Endodermal cell (in vitro differentiated cells): ENCODE measurements around the gene CAMTA1. TPM values are rescaled to one million over a fixed set of nuclear protein-coding genes. Genes with fewer than 3 reads are reported as not detected.

Experiments used
- DNase-seq: peaks from one replicate; pipeline ENCODE4 v3.0.0-alpha.2; 2017
- H3K27ac ChIP-seq: 2 replicates; pipeline ENCODE4 v1.5.1; 2013; ENCODE audit warnings: mild to moderate bottlenecking, low read depth, low read length, moderate library complexity
- H3K27me3 ChIP-seq: 2 replicates; pipeline ENCODE4 v1.6.1; 2013; ENCODE audit warnings: mild to moderate bottlenecking, low read length, moderate library complexity; ENCODE audit not compliant: insufficient read depth, control insufficient read depth, poor library complexity, severe bottlenecking
- H3K36me3 ChIP-seq: 2 replicates; pipeline ENCODE4 v1.7.0; 2013; ENCODE audit warnings: mild to moderate bottlenecking, low read length, moderate library complexity; ENCODE audit not compliant: control insufficient read depth, insufficient read depth
- H3K4me1 ChIP-seq: one replicate; pipeline ENCODE4 v1.7.0; 2013; ENCODE audit warnings: low read length; ENCODE audit not compliant: control insufficient read depth, insufficient read depth
- H3K4me3 ChIP-seq: 2 replicates; pipeline ENCODE4 v1.5.1; 2013; ENCODE audit warnings: mild to moderate bottlenecking, low read length, moderate library complexity
- H3K9ac ChIP-seq: 2 replicates; pipeline ENCODE4 v1.6.1; 2013; ENCODE audit warnings: mild to moderate bottlenecking, low read length, moderate library complexity; ENCODE audit not compliant: poor library complexity, severe bottlenecking; ENCODE audit errors: extremely low read depth
- H3K9me3 ChIP-seq: 2 replicates; pipeline ENCODE4 v1.6.1; 2013; ENCODE audit warnings: mild to moderate bottlenecking, low read length, moderate library complexity; ENCODE audit not compliant: control insufficient read depth
- H3K27ac Mint-ChIP-seq: 2 replicates; pipeline ENCODE4 v1.8.0; 2020; ENCODE audit warnings: mixed read lengths
- H3K27me3 Mint-ChIP-seq: 2 replicates; pipeline ENCODE4 v1.8.0; 2021; ENCODE audit warnings: mild to moderate bottlenecking, mixed read lengths; ENCODE audit not compliant: insufficient read depth
- H3K36me3 Mint-ChIP-seq: 2 replicates; pipeline ENCODE4 v1.8.0; 2020; ENCODE audit warnings: low read depth, mixed read lengths
- H3K4me1 Mint-ChIP-seq: 2 replicates; pipeline ENCODE4 v1.8.0; 2020; ENCODE audit warnings: mixed read lengths
- H3K4me3 Mint-ChIP-seq: 2 replicates; pipeline ENCODE4 v1.8.0; 2020; ENCODE audit warnings: mild to moderate bottlenecking, moderate library complexity, mixed read lengths
- H3K9me3 Mint-ChIP-seq: 2 replicates; pipeline ENCODE4 v1.8.0; 2020; ENCODE audit warnings: mild to moderate bottlenecking, mixed read lengths
- CTCF ChIP-seq: fragments of 200-600 bp; sonication (generic); conservative IDR thresholded peaks from 2 replicates; pipeline ENCODE4 v1.5.0; 2021; ENCODE audit warnings: antibody characterized with exemption, mild to moderate bottlenecking
- WGBS, 2 experiments: methylation state at CpG; one replicate each; pipeline versions ENCODE4 v1.1.5 to v1.1.7; 2013; ENCODE audit warnings: missing lambda C conversion rate in 2 of 2, mixed read lengths in 1 of 2; ENCODE audit not compliant: insufficient coverage in 1 of 2, insufficient read length in 1 of 2; 5-methylcytosine and 5-hydroxymethylcytosine counted together
- total RNA-seq, 2 donors: library from RNA; stranded (reverse); fragmentation: NEBNext Ultra II Directional in 1 of 2; extraction: Animal tissue kit (Norgen Biotek cat#: 25700) in 1 of 2; gene quantifications; 2 replicates in 1 of 2; 3 replicates in 1 of 2; pipeline ENCODE4 v1.2.1, GENCODE V29; 2021

The CAMTA1 gene
- total RNA-seq, 2 donors from 2014 or later, result 123 to 137 TPM

- H3K4me1 Mint-ChIP-seq, result no peaks in the 10 kb centered on the region
Measured at GRCh38 chr1:7482772-7483495, 697.7 kb downstream of the CAMTA1 start.

GRCh38 chr1:7483634-7484383, 698.6 kb downstream of the CAMTA1 start:
- no peaks in the 10 kb centered on the region for H3K9me3 ChIP-seq
- no peaks in the 10 kb centered on the region for H3K36me3 Mint-ChIP-seq
- H3K4me3 ChIP-seq, result no peak overlapping the region
- H3K27ac ChIP-seq, result no peak overlapping the region
- 72 to 88% methylated on average over 3 to 13 of the region's 13 CpGs for WGBS, 2 experiments
- H3K9ac ChIP-seq, result no peak overlapping the region
- H3K4me3 Mint-ChIP-seq, result no peak overlapping the region
- H3K27ac Mint-ChIP-seq, result no peak overlapping the region
- H3K9me3 Mint-ChIP-seq, result no peaks in the 10 kb centered on the region
- TF ChIP-seq CTCF, result no peak
- DNase-seq, result no peak
- no peaks in the 10 kb centered on the region for H3K4me1 ChIP-seq
- no peaks in the 10 kb centered on the region for H3K36me3 ChIP-seq
- H3K4me1 Mint-ChIP-seq, result no peaks in the 10 kb centered on the region
- H3K27me3 Mint-ChIP-seq, result no peaks in the 10 kb centered on the region
- no peaks in the 10 kb centered on the region for H3K27me3 ChIP-seq

More at GRCh38 chr1:7482772-7483495, 697.7 kb downstream of the CAMTA1 start:
- Histone ChIP-seq H3K4me3 (no peak overlapping the region), H3K27me3 (no peaks in the 10 kb centered on the region), H3K9ac (no peak overlapping the region), H3K27ac (no peak overlapping the region), H3K4me1 (no peaks in the 10 kb centered on the region), H3K36me3 (no peaks in the 10 kb centered on the region), H3K9me3 (no peaks in the 10 kb centered on the region)
- Mint-ChIP-seq H3K9me3 (no peaks in the 10 kb centered on the region), H3K36me3 (no peaks in the 10 kb centered on the region), H3K27ac (no peak overlapping the region), H3K27me3 (no peaks in the 10 kb centered on the region), H3K4me3 (no peak overlapping the region)
- TF ChIP-seq CTCF, result peak; percentile 10
- DNase-seq, result no peak
- 67 to 76% methylated on average over 8 to 10 of the region's 10 CpGs for WGBS, 2 experiments

GRCh38 chr1:7485086-7485780, 700.0 kb downstream of the CAMTA1 start:
- Mint-ChIP-seq H3K27me3 (no peaks in the 10 kb centered on the region), H3K4me1 (no peaks in the 10 kb centered on the region), H3K4me3 (no peak overlapping the region), H3K36me3 (no peaks in the 10 kb centered on the region), H3K9me3 (no peaks in the 10 kb centered on the region), H3K27ac (no peak overlapping the region)
- H3K4me1 ChIP-seq, result no peaks in the 10 kb centered on the region
- H3K27me3 ChIP-seq, result no peaks in the 10 kb centered on the region
- H3K36me3 ChIP-seq, result no peaks in the 10 kb centered on the region
- 90 to 94% methylated on average over 8 to 10 of the region's 10 CpGs for WGBS, 2 experiments
- no peak for TF ChIP-seq CTCF
- no peaks in the 10 kb centered on the region for H3K9me3 ChIP-seq
- no peak overlapping the region for H3K9ac ChIP-seq
- H3K4me3 ChIP-seq, result no peak overlapping the region
- no peak for DNase-seq
- H3K27ac ChIP-seq, result no peak overlapping the region
